K562 (cell line): ENCODE measurements around the gene CRYM. TPM values are rescaled to one million over a fixed set of nuclear protein-coding genes. Genes with fewer than 3 reads are reported as not detected.
A peak's percentile ranks its signal among the peaks of the same experiment; 100 is the strongest.

Experiments
- EHMT2 ChIP-seq: fragments of 450-650 bp; IDR thresholded peaks from 2 replicates; pipeline ENCODE4 v1.6.1; 2018; ENCODE audit warnings: antibody characterized with exemption
- ESRRA ChIP-seq: fragments of 450-650 bp; IDR thresholded peaks from 2 replicates; pipeline ENCODE4 v1.6.1; 2014; ENCODE audit warnings: low read depth, mild to moderate bottlenecking, moderate library complexity, borderline replicate concordance
- KDM2B ChIP-seq: fragments of 250-450 bp; sonication (Bioruptor Pico); IDR thresholded peaks from 2 replicates; pipeline ENCODE4 v1.8.0; 2021; ENCODE audit warnings: mild to moderate bottlenecking, moderate library complexity
- KLF1 ChIP-seq: fragments of 450-650 bp; IDR thresholded peaks from 2 replicates; pipeline ENCODE4 v1.6.1; 2016; ENCODE audit warnings: missing genetic modification characterization, missing compliant biosample characterization
- PHTF2 ChIP-seq: fragments of 250-450 bp; sonication (Bioruptor Pico); IDR thresholded peaks from 2 replicates; pipeline ENCODE4 v1.5.0; 2021; ENCODE audit warnings: mild to moderate bottlenecking
- PTRF ChIP-seq: fragments of 450-650 bp; IDR thresholded peaks from 2 replicates; pipeline ENCODE4 v1.6.1; 2016; ENCODE audit warnings: mild to moderate bottlenecking, missing genetic modification characterization, missing compliant biosample characterization
- SMARCA5 ChIP-seq: fragments of 450-650 bp; IDR thresholded peaks from 2 replicates; pipeline ENCODE4 v1.6.1; 2016
- SNRNP70 ChIP-seq: fragments of 200-400 bp; formaldehyde crosslinking; optimal IDR thresholded peaks from 2 replicates; pipeline ENCODE3; 2017; ENCODE audit warnings: low read depth, low read length
- ZFPM2 ChIP-seq: fragments of 250-450 bp; sonication (Bioruptor Pico); IDR thresholded peaks from 2 replicates; pipeline ENCODE4 v1.5.1; 2022; ENCODE audit warnings: mild to moderate bottlenecking
- ZNF511 ChIP-seq: sonication (generic); formaldehyde crosslinking; IDR thresholded peaks from 2 replicates; pipeline ENCODE4 v1.8.0; 2022; ENCODE audit warnings: mild to moderate bottlenecking, missing genetic modification reagents
- ZZZ3 ChIP-seq: fragments of 450-650 bp; IDR thresholded peaks from 2 replicates; pipeline ENCODE4 v1.6.1; 2016; ENCODE audit warnings: antibody characterized with exemption, mild to moderate bottlenecking, moderate library complexity
- polyA plus RNA-seq, 8 experiments: library from polyadenylated mRNA; depleted of rRNA in 4 of 8; stranded (reverse) in 5 of 8; unstranded in 3 of 8; fragments of >200 nt; fragmentation: Nextera tagmentation in 2 of 8; fragmentation: Illumina TruSeq in 1 of 8; extraction: Ambion mirVana in 2 of 8; extraction: Trizol in 1 of 8; gene quantifications; 2 replicates each; pipeline versions ENCODE4 v1.2.1 to v1.2.3, GENCODE V29; 2011 to 2014; ENCODE audit warnings: inconsistent platforms in 1 of 8, missing spikeins in 1 of 8
- total RNA-seq, 7 experiments: library from RNA; depleted of rRNA in 6 of 7; stranded (reverse); fragments of >200 nt in 6 of 7; fragmentation: Illumina TruSeq in 2 of 7; extraction: Trizol in 2 of 7; gene quantifications; 2 replicates each; pipeline versions ENCODE4 v1.2.1 to v1.2.3, GENCODE V29; 2011 to 2021; ENCODE audit warnings: low replicate concordance in 1 of 7
- TF ChIP-seq, protein P1 (sequence below): sonication (generic); formaldehyde crosslinking; IDR thresholded peaks from 2 replicates; pipeline ENCODE4 v1.8.0; 2022; ENCODE audit warnings: missing genetic modification reagents, mild to moderate bottlenecking, moderate library complexity, borderline replicate concordance
- TF ChIP-seq, protein P2 (sequence below): fragments of 450-650 bp; conservative IDR thresholded peaks from 2 replicates; pipeline ENCODE4 v1.6.1; 2016; ENCODE audit warnings: missing genetic modification characterization, low read depth, mild to moderate bottlenecking, control low read depth, missing compliant biosample characterization
- TF ChIP-seq, protein P3 (sequence below): fragments of 250-450 bp; sonication (Bioruptor Pico); IDR thresholded peaks from 2 replicates; pipeline ENCODE4 v1.8.0; 2021; ENCODE audit warnings: moderate library complexity, mild to moderate bottlenecking, inconsistent platforms
- TF ChIP-seq, protein P4 (sequence below), 2 experiments: fragments of 450-650 bp; formaldehyde crosslinking in 1 of 2; IDR thresholded peaks; 2 replicates each; pipeline versions ENCODE4 v1.4.0 to v1.6.1; 2014 to 2020; ENCODE audit warnings: mild to moderate bottlenecking in 2 of 2, borderline replicate concordance in 1 of 2, low read depth in 1 of 2

CRYM gene
- total and polyA plus RNA-seq, 9 of the 15 experiments (the other 6 are each of a cell fraction or from before 2014, with no cell fraction given): 0.08 to 0.98 (median 0.47) TPM

- TF ChIP-seq, protein P1, sequence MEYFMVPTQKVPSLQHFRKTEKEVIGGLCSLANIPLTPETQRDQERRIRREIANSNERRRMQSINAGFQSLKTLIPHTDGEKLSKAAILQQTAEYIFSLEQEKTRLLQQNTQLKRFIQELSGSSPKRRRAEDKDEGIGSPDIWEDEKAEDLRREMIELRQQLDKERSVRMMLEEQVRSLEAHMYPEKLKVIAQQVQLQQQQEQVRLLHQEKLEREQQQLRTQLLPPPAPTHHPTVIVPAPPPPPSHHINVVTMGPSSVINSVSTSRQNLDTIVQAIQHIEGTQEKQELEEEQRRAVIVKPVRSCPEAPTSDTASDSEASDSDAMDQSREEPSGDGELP (CRISPR knock-in tag): peak; percentile 61; the same call in 1 of the 2 replicates
- no peak for TF ChIP-seq PTRF (tag)
- no peak for TF ChIP-seq SMARCA5
- TF ChIP-seq PHTF2 (CRISPR knock-in tag): no peak
- peak; percentile 64; the same call in 1 of the 2 replicates for TF ChIP-seq ESRRA
- TF ChIP-seq, protein P2, sequence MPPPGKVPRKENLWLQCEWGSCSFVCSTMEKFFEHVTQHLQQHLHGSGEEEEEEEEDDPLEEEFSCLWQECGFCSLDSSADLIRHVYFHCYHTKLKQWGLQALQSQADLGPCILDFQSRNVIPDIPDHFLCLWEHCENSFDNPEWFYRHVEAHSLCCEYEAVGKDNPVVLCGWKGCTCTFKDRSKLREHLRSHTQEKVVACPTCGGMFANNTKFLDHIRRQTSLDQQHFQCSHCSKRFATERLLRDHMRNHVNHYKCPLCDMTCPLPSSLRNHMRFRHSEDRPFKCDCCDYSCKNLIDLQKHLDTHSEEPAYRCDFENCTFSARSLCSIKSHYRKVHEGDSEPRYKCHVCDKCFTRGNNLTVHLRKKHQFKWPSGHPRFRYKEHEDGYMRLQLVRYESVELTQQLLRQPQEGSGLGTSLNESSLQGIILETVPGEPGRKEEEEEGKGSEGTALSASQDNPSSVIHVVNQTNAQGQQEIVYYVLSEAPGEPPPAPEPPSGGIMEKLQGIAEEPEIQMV (tag): no peak
- TF ChIP-seq ZFPM2: no peak
- peak; percentile 54; the same call in 1 of the 2 replicates for TF ChIP-seq ZNF511 (CRISPR knock-in tag)
- no peak for TF ChIP-seq KLF1 (tag)
- TF ChIP-seq, protein P3, sequence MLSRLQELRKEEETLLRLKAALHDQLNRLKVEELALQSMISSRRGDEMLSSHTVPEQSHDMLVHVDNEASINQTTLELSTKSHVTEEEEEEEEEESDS (CRISPR knock-in tag): no peak
- no peak for TF ChIP-seq EHMT2
- TF ChIP-seq KDM2B: no peak
- TF ChIP-seq, protein P4, sequence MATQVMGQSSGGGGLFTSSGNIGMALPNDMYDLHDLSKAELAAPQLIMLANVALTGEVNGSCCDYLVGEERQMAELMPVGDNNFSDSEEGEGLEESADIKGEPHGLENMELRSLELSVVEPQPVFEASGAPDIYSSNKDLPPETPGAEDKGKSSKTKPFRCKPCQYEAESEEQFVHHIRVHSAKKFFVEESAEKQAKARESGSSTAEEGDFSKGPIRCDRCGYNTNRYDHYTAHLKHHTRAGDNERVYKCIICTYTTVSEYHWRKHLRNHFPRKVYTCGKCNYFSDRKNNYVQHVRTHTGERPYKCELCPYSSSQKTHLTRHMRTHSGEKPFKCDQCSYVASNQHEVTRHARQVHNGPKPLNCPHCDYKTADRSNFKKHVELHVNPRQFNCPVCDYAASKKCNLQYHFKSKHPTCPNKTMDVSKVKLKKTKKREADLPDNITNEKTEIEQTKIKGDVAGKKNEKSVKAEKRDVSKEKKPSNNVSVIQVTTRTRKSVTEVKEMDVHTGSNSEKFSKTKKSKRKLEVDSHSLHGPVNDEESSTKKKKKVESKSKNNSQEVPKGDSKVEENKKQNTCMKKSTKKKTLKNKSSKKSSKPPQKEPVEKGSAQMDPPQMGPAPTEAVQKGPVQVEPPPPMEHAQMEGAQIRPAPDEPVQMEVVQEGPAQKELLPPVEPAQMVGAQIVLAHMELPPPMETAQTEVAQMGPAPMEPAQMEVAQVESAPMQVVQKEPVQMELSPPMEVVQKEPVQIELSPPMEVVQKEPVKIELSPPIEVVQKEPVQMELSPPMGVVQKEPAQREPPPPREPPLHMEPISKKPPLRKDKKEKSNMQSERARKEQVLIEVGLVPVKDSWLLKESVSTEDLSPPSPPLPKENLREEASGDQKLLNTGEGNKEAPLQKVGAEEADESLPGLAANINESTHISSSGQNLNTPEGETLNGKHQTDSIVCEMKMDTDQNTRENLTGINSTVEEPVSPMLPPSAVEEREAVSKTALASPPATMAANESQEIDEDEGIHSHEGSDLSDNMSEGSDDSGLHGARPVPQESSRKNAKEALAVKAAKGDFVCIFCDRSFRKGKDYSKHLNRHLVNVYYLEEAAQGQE (IDR thresholded peaks at IDR 0.05; ENCODE audit: borderline replicate concordance): peak; percentile 58; the same call in 1 of the 2 replicates
- TF ChIP-seq, protein P4 (CRISPR knock-in tag; IDR thresholded peaks at IDR 0.05; ENCODE audit: low read depth): no peak
- no peak for TF ChIP-seq SNRNP70
- no peak for TF ChIP-seq ZZZ3
Observed at GRCh38 chr16:21277927-21278706, at the start of gene CRYM (continued).
